NCI-H187 treated with DMSO at 0.1 percent for 48 hours (cell line): ENCODE data around the gene RAD18.

Source experiments
- DNase-seq: peaks from one replicate; lab custom pipeline; 2025; lab: John Stamatoyannopoulos, UW

The RAD18 gene

DNA sequence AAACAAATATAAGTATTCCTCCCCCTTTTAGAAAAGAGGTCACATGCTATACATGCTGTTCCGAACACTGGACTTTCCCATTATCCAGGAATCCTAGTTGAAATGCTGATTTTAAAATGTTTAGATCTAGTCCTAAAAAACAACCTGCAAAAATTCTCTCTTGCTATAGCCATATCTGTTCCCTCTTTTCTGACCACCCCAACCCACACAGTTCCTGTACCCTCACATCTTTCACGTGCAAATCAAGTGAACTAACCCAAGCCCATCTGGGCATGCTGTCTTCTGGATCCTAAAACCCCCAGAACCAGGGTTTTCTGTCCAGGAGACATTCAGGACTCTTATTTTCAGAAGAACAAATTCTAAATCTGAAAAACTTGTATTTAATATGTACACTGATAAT, 67.4 kb downstream of the RAD18 start:
- DNase-seq, result no peak

DNA sequence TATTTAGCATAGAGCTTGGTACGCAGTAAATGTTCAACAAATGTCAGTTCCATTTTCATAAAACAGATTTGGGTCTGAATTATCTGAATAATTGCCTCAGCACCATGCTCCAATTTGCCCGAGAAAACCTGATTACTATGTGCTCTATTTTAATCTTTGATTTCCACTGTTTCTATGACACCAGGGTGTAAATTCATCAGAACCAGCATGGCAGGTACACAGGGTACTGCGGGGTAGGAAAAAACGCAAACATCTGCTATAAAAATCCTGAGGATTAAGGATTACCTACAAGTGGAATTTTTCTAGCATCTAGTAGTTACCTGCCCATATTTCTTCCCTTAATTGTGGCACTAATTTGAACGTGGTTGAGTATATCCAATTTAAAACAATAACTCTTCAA, 70.3 kb downstream of the RAD18 start:
- DNase-seq, result no peak

DNA sequence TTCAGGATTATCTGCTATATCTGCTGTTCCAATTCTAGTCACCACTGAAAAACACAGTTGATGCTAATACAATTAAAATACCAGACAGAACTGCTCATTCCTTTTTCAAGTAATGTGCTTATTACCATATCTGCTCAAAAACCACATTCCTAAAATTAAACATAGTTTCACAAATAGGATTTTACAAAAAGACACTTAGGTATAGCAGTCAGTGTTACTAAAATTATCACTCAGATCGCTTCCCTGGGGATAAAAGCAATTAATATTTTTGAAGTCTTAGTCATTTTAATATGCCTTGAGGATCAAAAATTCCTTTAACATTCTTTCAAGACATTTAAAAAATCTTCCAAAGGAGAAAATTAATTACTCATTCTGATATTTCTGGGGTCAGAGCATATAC, 71.5 kb downstream of the RAD18 start:
- DNase-seq, result no peak

DNA sequence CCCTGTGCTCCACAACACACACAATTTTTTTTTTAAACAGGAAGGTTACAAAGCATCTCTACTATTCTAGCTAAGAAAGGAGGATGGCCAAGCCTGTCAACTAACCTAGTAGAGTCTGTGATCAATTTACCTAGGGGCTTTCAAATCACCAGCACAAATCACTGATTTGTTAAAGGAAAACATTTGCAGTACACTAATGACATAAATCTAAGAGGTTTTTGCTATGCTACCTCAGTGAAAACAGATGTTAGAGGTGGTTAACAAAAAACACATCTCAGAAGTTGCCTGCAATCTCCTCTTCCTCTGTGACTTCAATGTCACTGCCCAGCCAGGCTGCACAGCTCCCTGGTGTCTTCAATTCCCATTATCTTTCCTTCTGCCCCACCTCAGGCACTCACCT, 72.0 kb downstream of the RAD18 start:
- DNase-seq, result no peak

DNA sequence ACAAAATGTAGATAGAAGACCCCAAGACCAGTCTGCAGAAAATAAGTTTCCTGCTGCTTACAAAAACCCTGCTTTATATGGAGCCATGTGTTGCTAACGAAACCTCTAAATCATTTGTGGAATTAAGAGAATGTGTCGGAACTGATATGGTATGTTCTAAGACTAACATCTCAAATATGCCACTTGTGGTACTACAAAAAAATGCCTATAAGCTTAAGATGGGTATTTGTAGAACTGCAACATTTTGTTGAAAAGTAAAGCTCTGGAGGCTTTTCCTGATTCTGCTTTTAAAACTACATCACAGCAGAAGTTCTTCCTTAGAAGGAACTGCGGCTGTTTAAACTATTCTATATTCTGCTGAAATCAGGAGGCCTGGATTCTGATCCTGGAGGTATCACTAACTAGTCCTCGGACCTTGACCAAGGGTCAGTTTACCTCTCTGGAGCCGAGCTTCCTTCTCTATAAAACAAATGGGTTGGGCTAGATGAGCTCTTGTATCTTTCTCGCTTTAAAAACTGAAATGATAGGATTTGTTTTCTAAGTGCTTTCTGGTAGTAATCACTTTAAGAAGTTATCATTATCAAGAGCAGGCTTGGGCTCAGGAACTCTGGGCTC, 74.9 kb downstream of the RAD18 start:
- no peak for DNase-seq

DNA sequence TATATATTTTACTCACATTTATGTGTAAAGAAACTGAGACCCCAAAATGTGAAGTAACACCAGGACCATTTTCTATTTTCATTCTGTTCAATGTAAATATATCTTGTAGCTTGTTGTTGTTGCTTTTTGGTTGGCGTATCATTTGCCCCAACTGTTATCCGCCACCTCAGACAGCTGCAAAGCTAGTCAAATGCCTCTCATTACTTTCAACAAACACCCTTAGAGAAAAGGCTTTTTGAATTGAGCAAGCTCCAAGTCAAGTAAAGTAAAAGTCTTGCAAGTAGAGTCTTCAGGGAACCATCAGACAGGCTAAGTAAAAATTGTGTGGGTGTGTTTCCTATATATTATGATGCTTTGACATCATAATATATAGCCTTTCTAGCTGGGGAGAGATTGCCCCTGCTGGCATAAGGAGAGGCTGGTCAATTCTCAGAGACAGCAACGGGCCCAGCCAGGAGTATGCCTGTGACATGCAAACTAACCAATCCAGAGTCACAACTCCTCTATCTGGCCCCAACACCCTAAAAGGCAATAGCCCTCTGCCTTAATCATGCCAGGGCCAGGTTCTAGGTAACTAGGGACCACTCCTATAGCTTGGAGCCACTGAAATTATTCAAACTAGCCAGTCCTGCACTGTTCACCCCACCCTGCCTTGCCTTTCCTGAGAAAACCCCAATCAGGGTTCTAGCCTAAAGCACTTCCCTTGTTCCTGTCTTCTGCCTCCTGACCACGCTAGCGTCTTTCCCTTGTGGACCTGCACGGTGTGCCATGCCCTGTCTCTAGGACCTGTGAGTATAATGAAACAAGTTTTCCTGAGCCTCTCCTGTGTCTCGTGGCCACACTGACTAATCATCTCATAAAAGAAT, 75.6 kb downstream of the RAD18 start:
- no peak for DNase-seq

DNA sequence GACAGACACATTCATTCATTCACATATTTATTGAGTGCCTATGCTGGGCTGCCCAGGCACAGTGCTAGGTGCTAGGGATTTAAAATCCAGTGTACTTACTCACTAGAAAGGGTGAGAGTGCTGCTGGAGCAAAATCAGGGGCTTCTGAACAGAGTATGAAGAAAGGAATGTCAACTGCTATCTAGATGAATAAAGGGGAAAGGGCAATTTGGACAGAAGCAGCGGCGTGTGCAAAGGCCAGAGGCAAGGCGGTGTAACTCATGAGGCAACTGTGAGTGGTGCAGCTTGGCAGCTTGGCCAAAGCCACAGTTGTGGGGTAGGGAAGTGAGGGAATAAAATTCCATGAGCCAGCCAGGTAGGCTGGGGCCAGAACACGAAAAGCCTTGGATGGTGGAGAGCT, 76.7 kb downstream of the RAD18 start:
- DNase-seq, result no peak

DNA sequence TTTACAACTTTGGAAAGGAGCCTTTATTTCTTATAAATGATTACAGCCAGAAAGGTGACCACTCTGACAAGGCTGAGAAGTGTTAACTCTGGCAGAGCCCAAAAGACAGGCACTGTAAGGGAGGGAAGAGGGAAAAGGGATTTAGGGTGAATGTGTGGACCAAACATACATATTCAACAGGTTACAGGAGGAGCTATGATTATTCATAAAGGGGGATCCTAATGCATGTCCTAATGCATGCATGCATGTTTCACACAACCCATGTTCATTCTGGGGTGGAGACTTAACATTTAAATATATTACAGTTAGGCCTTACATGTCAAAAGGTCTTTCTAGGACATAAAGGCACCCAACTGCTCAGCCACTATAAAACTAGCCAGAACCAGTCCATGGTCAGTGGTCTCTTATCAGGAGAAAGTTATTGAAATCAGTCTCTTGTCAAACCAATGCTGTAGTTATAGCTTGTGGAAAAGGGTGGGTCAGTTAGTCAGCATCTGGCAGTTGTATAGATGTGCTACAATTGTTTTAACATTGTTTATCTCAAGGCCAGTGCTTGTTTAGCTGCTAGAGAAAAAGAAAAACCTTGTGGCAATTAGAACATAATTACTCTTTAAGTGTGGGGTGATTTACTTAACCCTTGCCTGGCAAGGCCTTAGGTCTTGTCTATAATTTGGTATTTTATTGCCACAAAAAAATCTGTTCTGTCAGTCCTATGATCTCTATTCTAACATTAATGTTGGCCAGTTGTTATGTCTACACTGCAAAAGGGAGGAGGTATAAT, 77.5 kb downstream of the RAD18 start:
- DNase-seq, result no peak

DNA sequence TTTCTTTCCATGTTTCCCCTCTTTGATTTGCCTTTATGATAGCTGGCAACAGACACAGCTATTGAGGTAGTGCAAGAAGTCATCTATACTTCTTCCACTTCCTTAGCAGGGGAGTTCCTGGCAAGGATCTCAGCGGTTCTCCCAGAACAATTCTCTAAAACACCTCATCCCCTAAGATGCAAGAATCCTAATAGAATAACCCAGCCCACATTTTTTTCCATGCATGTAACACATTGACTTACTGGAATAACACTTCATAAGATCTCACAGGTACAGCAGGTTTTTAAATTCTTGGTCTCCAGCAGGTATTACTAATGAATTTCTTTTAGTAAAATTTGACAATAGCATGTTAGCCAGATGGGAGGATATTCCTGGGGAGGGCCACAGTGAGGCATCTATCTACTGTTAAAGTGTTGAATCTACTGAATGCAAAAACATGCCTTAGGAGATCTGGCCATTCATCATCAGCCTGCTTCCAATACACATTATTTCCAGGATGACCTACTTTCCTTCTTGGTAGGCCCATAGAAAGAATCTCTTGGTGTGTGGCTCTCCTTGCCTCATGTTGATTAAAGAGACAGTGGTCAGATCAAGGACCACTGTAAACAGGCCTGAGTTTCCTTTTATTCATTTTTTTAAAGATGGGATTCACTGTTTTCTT, 78.5 kb downstream of the RAD18 start:
- DNase-seq, result no peak

DNA sequence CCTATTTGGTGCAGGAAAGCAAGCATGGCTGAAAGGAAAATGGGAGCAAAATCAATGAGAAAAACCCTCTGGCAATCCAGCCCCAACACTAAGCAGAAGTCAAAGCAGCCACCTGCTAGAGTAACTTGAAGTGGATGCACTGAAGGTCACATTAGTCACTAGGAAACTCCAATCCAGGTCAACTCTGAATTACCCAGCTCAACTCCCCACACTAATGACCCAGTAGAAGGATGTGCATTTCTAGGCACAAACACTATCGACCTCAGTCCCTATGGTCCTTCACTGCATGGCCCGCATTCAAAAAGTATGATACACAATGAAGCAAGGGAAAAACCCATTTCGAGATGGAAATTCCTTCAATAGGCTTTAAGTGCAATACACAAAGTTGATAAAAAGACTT, 80.6 kb downstream of the RAD18 start:
- DNase-seq, result no peak

DNA sequence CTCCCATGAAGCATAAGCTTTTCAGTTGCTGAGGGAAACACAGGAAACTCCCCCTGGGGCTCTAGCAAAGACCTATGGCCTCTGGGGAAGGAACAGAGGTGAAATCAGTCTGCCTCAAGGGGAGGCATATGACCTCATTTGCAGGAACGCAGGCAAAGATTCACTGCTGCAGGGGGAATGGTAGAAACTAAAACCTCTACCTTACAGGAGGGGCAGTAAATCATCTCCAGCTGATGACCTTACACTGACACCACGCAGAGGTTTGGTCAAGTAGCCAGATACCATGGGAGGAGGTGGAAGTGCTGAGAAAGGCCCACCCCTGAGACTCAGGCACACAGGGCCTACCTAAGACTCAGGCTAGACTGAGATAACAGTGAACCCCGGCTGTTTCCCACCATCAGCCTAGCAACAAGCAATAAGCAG, 81.1 kb downstream of the RAD18 start:
- no peak for DNase-seq

DNA sequence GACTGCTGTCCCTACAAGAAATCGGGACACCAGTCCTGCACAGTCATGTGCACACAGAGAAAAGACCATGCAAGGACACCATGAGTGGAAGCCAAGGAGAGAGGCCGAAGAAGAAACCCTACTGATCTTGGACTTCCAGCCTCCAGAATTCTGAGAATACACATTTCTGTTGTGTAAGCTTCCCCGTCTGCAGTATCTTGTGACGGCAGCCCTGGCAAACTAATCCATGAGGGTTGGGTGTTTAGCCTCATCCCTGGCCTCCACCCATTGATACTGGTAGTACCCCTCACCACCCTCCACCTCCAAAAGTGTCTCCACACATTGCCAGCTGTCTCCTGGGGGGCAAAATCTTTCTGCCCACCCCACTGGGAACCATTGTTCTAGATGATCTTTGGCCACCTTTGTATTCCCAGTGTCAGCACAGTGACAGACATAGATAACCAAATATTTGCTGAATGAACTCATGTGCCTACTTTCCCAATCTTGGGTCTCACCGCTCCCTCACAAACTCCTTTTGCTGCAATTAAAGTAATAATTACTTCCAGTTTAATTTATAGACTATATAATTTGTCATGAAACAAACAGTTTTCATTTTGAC, 83.8 kb downstream of the RAD18 start:
- no peak for DNase-seq

DNA sequence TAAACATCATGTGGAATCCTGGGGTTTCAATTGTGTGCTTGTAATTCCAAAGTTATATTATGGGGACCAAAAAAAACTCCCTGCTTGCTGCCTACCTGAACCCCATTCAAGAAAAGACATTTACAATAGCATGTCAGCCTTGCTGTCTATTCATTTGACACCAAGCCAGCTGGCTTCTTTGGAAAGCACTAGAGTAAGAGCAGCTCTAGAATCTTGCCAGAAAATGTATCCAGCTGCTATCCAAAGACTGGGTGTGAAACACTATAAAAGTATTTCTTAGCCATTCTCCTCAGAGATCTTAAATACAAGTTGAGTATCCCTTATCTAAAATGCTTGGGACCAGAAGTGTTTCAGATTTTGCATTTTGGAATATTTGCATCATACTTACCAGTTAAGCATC, 87.4 kb downstream of the RAD18 start:
- no peak for DNase-seq

DNA sequence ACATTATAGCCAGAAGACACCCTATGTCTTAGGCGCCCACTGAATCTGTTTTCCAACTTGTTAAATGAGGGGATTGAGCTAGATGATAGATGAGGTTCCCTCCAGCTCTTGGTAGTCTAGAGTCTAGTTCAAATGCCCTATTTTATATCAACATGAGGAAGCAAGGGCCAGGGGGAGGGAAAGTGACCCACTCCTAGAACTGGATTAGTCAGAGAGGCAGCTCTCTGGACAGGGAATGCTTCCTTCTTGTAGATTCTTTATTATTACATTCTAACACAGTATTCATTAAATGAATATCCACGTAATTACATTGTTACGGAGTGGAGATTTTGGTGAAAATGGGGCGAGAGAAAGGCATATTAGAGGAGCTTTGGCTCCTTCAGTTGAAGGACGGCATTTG, 89.5 kb downstream of the RAD18 start:
- no peak for DNase-seq

DNA sequence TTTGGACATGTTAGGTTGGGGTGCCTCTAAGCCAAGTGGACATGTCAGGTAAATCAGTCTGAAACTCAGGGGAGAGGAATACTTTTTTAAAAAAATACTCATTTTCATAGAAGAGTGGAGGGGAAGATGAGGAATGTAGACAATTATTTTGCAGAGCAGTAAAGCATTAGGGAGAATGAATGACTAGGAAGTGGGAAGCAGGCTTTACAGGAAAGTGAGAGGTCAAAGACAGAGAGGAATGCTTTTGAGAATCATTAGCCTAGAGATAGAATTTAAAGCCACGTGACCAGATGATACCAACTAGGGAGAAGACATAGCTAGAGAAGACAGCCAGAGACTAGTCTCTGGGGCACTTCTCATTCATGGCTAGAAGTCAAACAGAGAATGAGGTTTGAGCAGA, 91.0 kb downstream of the RAD18 start:
- DNase-seq, result no peak

DNA sequence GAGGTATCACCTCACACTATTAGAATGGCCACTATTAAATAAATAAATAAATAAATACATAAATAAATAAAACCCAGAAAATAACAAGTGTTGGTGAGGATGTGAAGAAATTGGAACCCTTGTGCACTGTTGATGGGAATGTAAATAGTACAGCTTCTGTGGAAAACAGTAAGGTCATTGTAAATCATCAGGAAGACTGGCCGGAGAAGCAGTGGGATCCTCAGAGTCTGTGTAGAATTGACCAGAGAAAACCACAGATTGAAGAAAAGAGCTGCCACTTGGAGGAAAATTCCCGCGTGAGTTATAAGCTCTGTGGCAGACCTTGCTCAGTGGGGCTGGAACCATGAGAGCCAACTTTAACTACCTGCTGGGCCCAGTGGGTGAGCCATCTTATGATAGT, 92.0 kb downstream of the RAD18 start:
- no peak for DNase-seq

DNA sequence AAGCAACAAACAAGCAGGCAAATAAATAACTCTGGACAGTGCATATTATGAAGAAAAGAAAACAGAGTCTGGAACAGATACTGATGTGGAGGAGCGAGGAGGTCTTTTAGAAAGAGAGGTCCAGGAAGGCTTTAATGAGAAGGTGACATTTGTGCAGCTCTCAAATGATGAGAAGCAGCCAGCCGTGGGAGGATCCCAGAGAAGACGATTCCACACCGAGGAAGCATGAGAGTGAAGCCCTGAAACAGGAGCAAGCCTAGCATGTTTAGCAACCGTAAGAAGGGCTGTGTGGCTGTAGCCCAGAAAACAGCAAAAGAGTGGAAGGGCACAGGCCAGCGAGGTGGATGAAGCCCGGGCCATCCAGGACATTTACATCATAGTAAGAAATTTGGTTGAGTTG, 93.1 kb downstream of the RAD18 start:
- no peak for DNase-seq

DNA sequence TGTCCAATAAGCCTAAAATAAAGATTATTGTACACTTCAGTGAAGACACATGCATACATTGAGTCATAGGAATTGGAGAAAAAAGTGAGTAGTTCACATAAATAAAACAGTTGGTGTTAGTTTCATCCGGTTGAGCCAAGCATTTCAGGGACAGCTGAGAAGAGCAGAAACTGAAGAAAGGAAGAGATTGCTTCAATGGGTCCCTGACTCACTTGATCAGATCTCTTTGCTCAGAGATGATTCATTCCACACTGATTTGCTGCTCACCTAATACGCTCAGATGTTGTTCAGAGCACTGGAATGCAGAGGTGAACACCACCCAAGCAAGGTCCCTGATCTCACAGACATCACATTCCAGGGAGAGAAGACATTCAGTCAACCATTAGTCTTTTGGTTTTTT, 93.7 kb downstream of the RAD18 start:
- no peak for DNase-seq

DNA sequence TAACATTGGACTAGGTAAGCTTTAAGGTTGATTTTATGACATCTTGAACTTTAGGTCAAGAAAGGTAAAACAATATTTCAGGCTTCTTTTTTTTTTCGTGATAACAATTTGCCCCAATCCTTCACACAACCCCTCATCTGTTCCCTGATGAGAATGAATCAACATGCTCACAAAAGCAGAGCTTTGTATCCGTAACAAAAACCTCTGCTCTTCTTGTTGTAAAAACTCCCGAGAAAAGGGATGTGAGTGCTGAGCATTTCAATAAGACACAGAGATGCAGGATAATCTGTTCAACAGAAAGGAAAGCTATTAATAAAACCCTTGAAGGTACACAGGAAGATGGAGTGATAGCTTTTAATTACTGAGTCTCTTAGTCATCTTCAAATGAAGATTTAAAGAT, 94.3 kb downstream of the RAD18 start:
- no peak for DNase-seq

DNA sequence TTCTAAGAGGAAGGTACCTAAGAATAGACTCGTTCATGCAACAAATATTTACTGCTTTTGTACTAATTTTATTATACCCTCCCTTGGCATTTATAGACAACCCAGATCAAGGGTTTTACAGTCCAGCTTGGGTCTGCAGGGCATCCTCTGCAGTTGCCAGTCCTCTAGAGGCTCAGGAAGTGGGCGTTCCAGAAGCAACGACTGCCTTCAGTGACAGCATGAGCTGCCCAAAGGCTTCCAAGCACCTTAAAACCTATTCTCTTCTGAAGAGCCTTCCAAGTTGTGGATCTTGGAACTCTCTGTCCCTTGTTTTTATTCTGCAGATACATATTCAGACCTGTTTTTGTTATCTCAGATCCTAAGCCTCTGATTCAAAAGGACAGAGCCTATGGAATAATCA, 95.6 kb downstream of the RAD18 start:
- DNase-seq, result no peak

DNA sequence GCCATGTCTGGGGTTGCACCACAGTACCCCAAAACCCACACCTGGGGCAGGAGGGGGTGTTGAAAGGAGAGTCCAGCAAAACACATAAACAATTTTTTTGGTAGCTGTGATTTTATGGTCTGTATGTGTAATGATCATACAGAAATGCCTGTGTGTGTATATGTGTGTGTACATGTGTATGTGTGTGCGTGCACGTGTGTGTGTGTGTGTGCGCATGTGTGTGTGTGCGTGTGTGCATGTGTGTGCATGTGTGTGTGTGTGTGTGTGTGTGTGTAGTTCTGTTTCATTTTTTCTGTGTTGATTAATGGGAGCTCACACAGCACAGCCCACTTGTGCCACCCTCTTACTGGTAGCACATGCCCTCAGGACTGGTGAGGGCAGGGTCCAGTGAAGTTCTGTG, 97.6 kb downstream of the RAD18 start:
- no peak for DNase-seq
